ENCODE data around the gene MYBPH.

The MYBPH gene

DNA sequence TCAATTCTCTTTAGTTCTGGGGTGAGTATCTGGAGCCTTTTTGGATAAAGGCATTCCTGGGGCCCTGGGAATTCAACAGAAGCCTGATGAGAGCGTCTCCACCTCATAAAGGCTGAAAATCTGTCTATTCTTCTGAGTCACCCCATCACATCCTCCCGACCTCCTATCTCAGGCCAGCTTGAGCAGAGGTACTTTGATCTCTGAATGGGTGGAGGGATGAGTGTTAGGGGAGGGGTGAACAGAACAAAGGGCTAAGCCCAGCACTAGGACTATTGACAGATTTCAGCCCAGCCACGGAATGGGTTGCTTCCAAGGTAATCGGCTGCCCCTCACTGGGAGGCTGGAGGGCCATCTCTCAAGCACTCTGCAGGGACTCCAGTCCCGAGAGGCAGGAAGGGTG is 2.5 kb upstream of the MYBPH start:
- peak; percentile 46 for DNase-seq

DNA sequence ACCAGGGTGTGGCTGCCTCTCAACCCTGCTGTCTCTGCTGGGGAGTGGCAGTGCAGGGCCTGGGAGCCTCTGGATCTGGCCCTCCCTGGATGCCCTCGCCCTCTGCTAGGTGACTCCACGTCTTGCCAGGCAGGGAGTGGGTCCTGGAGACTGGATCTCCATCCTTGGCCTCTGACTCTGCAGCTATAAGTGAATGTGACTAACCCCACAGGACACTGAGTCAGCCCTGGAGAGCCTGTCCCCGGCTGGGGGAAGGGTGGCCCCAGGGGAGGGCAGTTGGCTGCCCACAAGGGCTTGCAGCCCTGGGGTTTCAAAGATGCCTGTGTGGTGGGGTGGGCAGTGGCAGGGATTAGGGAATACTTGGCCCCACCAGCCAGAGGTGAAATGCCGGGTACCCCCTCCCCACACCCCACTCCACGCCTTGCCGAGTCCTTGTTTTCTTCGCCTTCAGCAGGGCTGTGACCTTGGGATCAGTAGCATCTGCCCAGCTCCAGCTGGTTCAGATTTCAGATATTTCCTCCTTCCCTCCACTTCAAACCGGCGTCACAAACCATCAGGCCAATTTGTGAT is 1.9 kb upstream of the MYBPH start:
- DNase-seq = peak; percentile 75

DNA sequence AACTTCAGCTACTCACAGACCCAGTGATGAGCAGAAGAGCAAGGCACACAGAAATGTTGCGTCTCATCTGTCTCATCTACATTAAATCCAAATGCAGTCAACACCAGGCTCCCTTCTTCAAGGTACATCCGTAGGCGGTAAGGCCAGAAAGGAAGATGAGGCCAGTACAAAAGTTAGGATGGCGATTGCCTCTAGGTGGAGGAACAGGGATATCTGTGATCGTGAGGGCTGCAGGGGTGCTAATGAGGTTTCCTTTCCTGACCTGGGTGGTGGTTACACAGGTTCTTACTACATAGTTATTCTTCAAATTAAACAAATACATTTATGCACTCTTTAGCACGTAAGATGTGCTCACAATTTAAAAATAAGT is 1.4 kb upstream of the MYBPH start:
- DNase-seq = no peak

DNA sequence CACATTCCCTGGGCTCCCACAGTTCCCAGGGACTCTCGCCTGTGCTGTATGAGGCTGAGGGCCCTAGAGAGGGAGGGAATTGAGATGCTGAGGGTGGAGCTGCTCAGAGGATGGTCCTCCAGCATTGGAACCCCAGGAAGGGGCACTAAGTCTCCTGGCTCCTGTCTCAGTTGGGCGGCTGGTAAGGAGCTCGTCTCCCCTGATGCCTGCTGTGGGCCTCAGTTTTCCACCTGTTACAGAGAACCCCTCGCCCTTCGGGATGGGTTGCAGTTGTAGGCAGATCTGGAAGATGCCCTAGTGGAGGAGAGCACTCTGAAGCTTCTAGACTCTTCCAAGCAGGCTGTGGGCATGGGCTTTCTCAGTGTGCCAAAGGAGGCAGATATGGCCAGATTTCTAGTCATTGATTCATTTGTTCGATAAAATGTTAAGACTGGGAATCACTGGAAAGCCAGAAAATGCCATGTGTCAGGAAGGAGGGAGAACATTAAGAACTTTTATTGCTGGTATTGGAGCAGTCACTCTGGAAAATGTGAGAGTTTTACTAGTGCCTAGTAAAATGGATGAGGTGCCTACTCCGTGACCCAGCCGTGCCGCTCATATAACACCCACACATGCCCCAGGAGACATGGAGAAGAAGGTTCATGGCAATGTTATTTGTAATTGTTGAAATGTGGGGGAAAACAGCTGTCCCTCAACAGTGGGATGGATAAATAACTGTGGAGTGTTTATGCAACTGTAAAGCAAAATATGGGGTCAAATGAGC is 828 bp upstream of the MYBPH start:
- no peak for DNase-seq

DNA sequence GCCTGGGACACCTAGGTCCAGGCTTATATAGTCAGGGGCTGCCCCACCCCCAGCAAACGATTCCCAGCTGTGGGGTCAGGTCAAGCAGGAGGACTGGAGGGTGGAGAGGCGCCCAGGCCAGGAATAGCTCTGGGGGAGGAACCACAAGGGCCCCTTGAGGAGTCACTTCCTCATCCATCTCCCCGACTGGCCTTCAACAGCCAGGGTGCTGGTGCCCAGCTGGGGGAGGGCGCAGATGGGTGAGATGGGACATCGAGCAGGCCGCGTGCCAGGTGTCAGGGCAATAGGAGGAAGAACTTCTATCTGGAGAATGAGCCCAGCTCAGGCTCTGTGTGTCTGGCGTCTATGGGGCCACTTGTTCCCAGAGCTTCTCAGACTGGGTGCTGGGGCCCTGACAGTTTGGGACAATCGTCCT is 208 bp upstream of the MYBPH start:
- no peak for DNase-seq

DNA sequence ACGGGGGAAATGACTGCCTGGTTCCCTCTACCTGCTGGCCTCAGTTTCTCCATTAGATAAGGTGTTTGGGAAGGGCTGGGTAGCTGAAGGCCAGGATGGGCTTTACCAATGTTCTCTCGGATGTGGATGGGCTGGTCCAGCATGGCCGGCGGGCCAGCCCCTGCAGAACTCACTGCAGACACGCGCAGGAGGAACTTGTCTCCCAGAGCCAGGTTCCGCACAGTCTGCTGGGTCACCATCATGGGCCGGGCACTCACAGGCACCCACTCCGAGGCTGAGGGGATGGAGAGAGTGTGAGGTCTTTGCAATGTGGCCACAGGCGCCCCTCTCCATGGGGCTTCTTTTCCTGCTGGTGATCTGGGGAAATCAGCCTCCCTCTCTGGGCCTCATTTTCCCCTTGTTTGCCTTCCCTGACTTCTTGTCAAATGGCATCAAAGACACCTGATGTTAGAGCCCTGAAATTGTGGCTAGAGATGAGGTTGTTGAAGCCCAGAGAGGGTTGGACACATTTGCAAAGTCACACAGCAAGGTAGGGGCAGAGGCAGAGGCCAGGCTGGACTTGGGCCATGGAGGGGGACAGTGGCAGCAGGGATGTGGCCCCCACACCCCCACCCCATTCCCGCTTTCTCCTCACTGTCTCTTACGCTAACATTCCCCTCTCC is 1.2 kb downstream of the MYBPH start:
- no peak for DNase-seq

DNA sequence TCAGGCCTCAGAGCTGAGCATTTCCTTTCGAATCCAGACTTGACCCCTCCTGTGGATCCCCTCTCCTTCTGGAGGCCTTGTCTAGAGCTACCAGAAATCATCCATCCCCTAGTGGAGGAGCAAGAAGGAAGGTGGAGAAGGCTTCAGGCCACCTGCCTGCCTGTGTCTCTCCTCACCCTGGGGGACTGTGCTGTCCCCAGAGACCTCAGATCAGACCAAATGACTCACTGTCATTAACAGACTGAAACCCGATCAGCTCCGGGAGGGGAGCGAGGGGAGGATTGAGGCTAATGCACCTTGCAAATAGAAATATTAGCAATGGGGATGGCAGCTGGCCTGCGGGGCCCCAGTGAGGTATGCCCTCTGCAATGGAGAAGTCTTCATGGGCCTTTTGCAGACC is 2.1 kb downstream of the MYBPH start:
- DNase-seq = no peak

DNA sequence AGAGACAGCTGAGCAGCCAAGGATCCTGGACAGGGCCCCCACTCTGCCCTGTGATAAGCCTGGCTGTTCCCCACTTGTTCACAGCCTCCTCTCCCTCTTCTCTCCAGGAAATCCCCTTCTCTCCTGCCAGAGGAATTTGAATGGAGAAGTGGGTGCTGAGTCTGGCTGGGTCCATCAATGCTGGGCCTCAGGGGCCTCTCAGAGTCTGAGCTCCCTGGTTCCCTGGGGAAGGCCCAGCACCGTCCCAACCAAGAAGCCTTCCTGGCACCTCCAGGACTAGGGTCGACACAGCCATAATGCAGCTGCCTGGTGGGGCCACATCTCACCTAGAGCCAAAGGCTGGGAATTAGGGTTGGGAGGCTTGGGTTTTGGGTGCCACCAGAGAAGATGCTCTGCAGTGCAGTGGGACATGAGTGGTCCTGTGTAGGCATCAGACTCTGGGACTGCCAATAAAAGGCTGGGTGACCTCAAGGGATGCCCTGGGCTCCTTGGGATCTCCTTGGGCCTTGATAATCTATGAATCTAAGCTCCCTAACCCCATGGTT is 2.5 kb downstream of the MYBPH start:
- no peak for DNase-seq

DNA sequence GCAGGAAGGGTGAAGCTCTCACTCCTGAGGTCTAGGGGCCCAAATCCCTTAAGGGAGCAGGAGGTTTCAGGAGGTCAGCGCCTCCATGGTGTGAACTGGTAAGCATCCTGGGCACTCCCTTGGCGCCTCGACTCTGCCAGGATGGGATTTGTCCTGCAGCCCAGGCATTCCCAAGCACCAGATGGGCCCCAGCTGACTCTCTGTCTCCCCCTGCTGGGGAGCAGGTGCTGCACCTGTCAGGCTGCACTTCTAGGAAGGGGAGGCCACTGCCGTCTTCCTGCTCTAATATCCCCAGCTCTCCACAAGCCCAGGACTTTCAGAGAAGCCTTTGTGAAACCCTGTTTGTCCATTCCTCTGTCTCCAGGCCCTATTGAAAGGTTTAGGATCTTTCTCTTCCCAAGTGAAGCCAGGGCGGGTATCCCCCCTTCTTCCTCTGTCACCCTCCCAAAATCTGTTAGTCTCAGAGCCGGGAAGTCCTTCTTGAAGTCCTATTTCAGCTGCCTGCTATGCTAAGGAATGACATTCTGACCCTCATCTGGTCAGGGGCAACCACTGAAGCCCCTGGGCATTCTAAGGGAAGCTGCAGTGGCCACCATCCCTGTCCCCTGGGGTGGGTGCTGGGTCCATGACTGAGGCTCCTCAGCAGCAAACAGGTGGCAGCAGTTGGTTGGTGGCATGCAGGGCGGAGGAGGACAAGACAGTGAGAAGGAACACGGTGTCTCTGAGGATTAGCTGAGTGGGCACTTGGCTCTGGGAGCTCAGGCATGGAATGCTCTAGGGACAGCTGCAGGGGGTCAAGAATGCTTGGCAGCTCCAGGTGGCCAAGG is 3.2 kb downstream of the MYBPH start:
- peak; percentile 62 for DNase-seq

DNA sequence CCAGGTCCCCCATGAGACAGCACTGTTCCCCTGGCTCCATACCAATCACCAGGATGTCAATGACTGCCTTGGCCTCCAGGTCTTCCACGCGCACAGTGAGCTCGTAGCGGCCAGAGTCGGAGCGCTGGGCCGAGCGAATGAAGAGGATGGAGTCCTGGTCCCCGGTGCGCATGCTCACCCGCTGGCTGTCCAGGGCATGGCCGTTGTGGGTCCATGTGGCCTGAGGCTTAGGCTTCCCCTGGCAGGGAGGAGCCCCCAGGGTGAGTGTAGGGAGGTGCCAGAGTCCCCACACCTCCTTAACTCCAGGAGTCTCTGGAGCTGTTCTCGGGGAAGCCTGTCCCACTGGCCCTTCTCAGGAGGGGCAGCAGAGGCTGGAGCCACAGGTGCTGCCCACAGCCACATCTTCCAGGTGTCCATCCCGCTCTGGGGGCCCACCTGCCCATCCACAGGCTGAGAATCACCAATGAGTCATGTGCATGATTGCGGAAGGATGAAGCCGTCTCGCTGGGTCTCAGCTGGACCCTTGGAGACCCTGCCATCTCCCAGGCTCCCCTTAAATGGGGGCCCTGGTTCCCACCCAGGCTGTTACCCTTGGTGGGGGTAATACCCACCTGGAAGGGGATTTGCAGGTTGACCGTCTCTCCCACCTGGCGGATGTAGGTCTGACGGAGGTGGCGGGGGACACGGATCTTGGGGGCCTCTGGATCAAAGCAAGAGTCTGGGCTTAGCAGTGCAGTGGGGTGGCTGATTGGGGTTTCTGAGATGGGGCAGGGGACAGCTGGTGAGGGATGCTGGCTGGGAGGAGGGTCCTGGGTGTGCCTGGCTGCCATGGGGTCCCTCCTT is 4.1 kb downstream of the MYBPH start:
- no peak for DNase-seq

DNA sequence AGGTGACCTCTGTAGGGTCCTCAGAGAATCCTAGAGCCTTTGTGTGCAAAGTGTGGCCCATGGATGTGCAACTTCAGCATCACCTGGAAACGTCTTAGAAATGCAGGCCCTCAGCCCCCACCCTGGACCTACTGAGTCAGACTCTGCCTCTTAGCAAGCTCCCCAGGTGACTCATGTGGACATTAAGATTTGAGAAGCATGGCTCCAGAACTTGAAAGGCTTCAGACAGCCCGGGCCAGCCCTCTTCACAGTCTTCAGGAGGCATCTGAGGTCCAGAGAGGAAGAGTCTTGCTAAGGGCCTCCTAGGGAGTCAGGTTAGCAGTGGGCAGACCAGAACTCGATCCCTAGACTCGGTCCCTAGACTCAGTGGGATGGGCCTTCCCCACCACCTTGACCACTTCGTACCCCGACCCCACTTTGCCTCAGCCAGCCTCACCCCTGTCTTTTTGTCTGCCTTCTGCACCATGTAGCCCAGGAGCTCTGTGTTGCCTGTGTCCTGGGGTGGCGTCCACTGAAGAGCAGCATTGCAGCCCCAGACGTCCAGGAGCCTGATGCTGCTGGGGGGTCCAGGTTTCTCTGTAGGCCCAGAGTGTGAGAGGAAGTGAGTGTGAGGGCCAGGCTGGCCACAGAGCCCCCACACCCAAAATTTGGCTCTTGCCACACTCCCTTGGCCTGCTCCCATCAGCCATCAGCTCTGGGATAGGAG is 4.8 kb downstream of the MYBPH start:
- no peak for DNase-seq

DNA sequence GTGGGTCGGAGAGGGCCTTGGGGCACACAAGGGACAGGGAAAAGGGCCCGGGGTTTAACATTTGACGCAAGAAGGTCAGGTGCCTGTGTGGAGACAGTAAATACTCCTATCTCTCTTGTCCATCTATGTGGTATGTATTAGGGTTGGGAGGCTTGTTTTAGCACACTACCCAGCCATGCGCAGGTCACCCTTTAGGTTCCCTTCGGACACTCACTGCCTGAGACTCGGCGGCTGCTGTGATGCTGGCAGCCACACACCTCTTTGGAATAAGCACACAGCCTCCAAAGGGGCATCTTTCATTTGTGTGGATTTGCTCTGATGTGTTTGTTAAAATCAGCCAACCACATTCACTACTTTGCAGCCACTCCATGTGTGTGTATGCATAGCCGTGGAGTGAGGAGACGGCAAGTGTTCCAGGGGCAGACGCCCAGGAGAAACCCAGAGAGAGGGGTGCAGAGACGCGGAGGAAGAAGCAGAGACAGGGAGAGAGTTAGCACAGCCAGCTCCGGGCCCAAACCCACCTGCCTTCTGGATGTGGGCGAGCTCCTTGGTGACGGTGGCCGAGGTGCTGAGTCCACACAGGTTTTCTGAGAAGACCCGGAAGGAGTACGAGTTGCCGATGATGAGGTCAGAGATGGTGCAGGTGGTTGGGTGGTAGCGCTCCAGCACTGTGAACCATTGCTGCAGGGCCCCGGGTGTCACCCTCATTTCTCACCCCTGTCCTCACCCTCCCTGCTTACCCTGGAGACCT is 5.7 kb downstream of the MYBPH start:
- no peak for DNase-seq

DNA sequence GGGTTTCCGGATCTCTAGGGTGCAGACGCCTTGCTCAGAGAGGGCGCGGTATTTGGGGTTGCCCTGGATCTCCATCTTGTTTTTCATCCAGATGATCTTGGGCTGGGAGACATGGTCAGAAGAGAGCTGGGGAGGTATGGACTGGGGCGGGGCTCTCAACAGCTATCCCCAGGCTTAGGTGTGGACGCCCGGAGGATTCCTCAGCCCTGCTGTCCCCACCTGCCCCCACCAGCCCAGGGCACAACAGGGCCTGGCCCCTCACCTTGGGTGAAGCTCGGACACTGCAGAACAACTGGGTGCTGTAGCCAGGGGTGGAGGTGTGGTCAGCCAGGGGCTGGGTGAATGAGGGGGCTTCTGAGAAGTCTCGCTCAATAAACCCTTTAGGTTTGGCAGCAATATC is 6.6 kb downstream of the MYBPH start:
- no peak for DNase-seq

DNA sequence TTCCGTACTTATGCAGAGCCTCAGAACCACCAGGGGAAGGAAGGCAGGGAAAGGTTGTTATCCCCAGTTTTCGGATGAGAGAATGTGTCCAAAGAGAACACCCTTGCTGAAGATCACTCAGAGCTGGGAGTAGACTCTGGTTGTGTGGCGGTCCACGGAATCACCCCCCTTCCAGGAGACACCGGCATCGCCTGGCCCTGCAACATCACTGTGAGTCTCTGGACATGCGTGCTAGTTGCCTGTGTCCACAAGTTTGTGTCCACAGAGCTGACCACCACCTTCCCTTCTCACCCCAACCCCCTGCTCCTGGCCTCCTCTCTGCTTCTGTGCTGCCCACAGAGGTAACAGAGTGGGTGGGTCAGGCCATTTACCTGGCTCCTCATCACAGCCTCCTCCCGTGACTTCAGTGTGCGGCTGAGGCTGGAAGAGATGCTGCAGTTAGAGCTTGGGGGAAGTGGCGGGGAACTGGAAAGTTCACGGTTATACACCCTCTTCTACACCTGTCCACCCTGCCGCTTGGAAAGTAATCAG is 7.3 kb downstream of the MYBPH start:
- no peak for DNase-seq

DNA sequence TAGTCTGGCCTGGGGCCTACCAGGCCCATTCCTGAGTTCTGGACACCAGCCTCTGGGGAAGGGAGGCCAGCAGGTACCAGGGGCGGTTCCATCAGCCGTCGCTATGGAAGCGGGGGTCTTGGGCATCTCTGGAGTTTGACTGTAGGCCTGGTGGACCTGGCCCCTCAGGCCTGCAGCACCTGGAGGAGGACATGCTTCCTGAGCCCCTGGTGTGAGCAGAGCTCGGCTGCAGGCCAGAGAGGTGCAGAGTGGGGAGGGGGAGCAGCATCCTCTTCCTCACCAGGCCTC is 7.8 kb downstream of the MYBPH start:
- DNase-seq = no peak

DNA sequence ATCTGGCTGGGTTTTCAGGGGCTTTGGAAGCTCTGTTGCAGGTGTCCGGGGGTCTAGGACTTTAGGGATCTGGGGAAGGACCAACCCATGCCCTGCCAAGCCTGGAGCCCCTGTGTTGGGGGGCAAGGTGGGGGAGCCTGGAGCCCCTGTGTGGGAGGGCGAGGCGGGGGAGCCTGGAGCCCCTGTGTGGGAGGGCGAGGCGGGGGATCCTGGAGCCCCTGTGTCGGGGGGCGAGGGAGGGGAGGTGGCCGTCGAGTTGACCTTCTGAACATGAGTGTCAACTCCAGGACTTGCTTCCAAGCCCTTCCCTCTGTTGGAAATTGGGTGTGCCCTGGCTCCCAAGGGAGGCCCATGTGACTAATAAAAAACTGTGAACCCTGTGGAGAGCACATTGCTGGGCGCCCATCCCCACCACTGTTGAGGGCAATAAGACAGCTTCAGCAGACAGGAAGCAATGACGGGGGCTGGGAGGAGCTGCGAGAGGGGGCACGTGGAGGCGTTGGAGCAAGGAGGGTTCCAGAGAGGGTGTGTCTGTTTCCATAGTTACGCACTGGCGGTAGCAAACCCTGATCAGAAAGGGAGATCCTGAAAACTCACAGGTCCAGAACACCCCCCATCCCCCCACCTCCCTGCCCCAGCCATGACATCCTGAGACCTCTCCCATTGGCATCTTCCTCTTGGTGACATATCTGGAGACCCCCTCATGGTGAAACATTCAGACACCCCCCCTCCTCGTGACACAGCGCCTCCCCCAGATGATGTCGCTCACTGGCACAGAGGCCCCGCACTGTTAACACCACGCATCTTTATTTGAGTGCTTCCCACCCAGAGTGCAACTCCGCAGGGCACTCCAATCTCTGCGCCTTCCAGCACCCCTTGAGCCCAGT is 8.4 kb downstream of the MYBPH start:
- no peak for DNase-seq

DNA sequence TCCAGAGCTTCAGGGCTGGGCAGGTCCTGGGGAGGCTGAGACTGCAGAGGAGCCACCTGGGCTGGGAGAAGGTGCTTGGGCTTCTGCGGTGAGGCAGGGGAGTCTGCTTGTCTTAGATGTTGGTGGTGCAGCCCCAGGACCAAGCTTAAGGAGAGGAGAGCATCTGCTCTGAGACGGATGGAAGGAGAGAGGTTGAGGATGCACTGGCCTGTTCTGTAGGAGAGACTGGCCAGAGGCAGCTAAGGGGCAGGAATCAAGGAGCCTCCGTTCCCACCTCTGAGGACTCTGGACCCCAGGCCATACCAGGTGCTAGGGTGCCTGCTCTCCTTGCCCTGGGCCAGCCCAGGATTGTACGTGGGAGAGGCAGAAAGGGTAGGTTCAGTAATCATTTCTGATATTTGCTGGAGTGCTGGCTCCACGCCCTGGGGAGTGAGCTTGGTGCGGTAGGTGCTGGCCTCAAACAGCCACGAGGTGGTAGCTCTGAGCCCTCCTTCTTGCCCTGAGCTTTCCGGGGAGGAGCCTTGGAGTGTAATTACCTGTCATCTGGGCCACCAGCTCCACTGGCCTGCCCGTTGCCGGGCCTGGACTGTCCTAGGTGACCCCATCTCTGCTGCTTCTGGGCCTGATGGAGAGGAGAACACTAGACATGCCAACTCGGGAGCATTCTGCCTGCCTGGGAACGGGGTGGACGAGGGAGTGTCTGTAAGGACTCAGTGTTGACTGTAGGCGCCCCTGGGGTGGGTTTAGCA is 9.3 kb downstream of the MYBPH start:
- DNase-seq = no peak

DNA sequence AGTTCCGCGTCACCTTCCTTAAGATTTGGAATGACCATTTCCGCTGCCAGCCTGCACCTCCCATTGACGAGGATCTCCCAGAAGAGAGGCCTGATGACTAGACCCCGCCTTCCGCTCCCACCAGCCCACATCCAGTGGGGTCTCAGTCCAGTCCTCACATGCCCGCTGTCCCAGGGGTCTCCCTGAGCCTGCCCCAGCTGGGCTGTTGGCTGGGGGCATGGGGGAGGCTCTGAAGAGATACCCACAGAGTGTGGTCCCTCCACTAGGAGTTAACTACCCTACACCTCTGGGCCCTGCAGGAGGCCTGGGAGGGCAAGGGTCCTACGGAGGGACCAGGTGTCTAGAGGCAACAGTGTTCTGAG is 9.8 kb downstream of the MYBPH start:
- DNase-seq = no peak
